Right atrium auricular region (tissue), 2 donors: Measurements from ENCODE around the gene NELL1. TPM values are rescaled to one million over a fixed set of nuclear protein-coding genes. Genes with fewer than 3 reads are reported as not detected.

ENCODE experiments used
- DNase-seq: peaks from one replicate; pipeline ENCODE4 v3.0.0-alpha.2; 2019; ENCODE audit warnings: low spot score
- H3K27ac ChIP-seq, 2 donors: fragments of 200-600 bp; sonication (generic); 1 replicate in 1 of 2; 2 replicates in 1 of 2; pipeline ENCODE4 v1.5.1; 2016 to 2019
- H3K27me3 ChIP-seq, 2 donors: fragments of 200-600 bp; sonication (generic); one replicate each; pipeline versions ENCODE4 v1.5.1 to v1.6.0; 2017 to 2019
- H3K36me3 ChIP-seq: fragments of 200-600 bp; sonication (generic); one replicate; pipeline ENCODE4 v1.5.1; 2016
- H3K4me1 ChIP-seq, 2 donors: fragments of 200-600 bp; sonication (generic); one replicate each; pipeline versions ENCODE4 v1.5.1 to v1.6.0; 2017 to 2019
- H3K4me3 ChIP-seq, 2 donors: fragments of 200-600 bp; sonication (generic); 1 replicate in 1 of 2; 2 replicates in 1 of 2; pipeline ENCODE4 v1.5.1; 2017 to 2019; ENCODE audit warnings: mild to moderate bottlenecking in 1 of 2, moderate library complexity in 1 of 2
- H3K9me3 ChIP-seq, 2 donors: fragments of 200-600 bp; sonication (generic); one replicate each; pipeline ENCODE4 v1.5.1; 2019
- CTCF ChIP-seq, 2 donors: fragments of 200-600 bp; sonication (generic); IDR thresholded peaks; one replicate each; pipeline ENCODE4 v1.5.1; 2019; ENCODE audit warnings: antibody characterized with exemption in 2 of 2
- total RNA-seq, 2 donors: library from RNA; depleted of rRNA; stranded (reverse); fragments of >200 nt; gene quantifications; one replicate each; pipeline ENCODE4 v1.1.0, GENCODE V29; 2016

NELL1 gene
- total RNA-seq, 2 donors from 2014 or later, result not detected

GRCh38 chr11:20949585-20949984 lies 280.2 kb downstream of the NELL1 start:
- Histone ChIP-seq H3K4me3 (no peak overlapping the region), H3K4me1 (no peaks in the 10 kb centered on the region)
- DNase-seq, result no peak

GRCh38 chr11:20962581-20962980 lies 293.2 kb downstream of the NELL1 start:
- Histone ChIP-seq H3K9me3 (no peaks in the 10 kb centered on the region), H3K4me3 (no peak overlapping the region), H3K4me1 (no peaks in the 10 kb centered on the region), H3K36me3 (no peaks in the 10 kb centered on the region), H3K27me3 (no peaks in the 10 kb centered on the region), H3K27ac (no peak overlapping the region)
- no peak for DNase-seq
- no peak for TF ChIP-seq CTCF (IDR thresholded peaks at IDR 0.05)

More at GRCh38 chr11:20949585-20949984, 280.2 kb downstream of the NELL1 start:
- no peaks in the 10 kb centered on the region for H3K36me3 ChIP-seq
- no peak overlapping the region for H3K27ac ChIP-seq
- H3K27me3 ChIP-seq, result no peaks in the 10 kb centered on the region
- TF ChIP-seq CTCF (IDR thresholded peaks at IDR 0.05), result no peak
- no peaks in the 10 kb centered on the region for H3K9me3 ChIP-seq

GRCh38 chr11:20963596-20963995 lies 294.2 kb downstream of the NELL1 start:
- H3K27ac ChIP-seq, result no peak overlapping the region
- H3K4me3 ChIP-seq, result no peak overlapping the region
- no peaks in the 10 kb centered on the region for H3K36me3 ChIP-seq
- no peak for DNase-seq
- H3K27me3 ChIP-seq, result no peaks in the 10 kb centered on the region
- H3K9me3 ChIP-seq, result no peaks in the 10 kb centered on the region
- H3K4me1 ChIP-seq, result no peaks in the 10 kb centered on the region
- no peak for TF ChIP-seq CTCF (IDR thresholded peaks at IDR 0.05)

GRCh38 chr11:20964985-20965384 lies 295.6 kb downstream of the NELL1 start:
- H3K36me3 ChIP-seq, result no peaks in the 10 kb centered on the region
- H3K27me3 ChIP-seq, result no peaks in the 10 kb centered on the region
- H3K4me3 ChIP-seq, result no peak overlapping the region
- no peak overlapping the region for H3K27ac ChIP-seq
- TF ChIP-seq CTCF (IDR thresholded peaks at IDR 0.05), result no peak
- DNase-seq, result no peak
- H3K9me3 ChIP-seq, result no peaks in the 10 kb centered on the region
- no peaks in the 10 kb centered on the region for H3K4me1 ChIP-seq

- no peaks in the 10 kb centered on the region for H3K9me3 ChIP-seq
- no peak overlapping the region for H3K4me3 ChIP-seq
- no peak for DNase-seq
- TF ChIP-seq CTCF (IDR thresholded peaks at IDR 0.05), result no peak
- H3K27me3 ChIP-seq, result no peaks in the 10 kb centered on the region
- no peaks in the 10 kb centered on the region for H3K4me1 ChIP-seq
- H3K27ac ChIP-seq, result no peak overlapping the region
- no peaks in the 10 kb centered on the region for H3K36me3 ChIP-seq
Measured at GRCh38 chr11:20966489-20966888, 297.1 kb downstream of the NELL1 start.

- TF ChIP-seq CTCF (IDR thresholded peaks at IDR 0.05), result no peak
- Histone ChIP-seq H3K27ac (no peak overlapping the region), H3K4me1 (no peaks in the 10 kb centered on the region), H3K9me3 (no peaks in the 10 kb centered on the region), H3K27me3 (no peaks in the 10 kb centered on the region), H3K36me3 (no peaks in the 10 kb centered on the region), H3K4me3 (no peak overlapping the region)
- DNase-seq, result no peak
Measured at GRCh38 chr11:20973940-20974559, 304.7 kb downstream of the NELL1 start.
